ENCODE measurements around the gene STK17B.
"Not testable (repeated sequence)": the region's sequence is repeated elsewhere in the genome, so short reads cannot be mapped to it uniquely, and the experiment has no call there.

Gene STK17B

GRCh38 chr2:196205011-196205766, 33.8 kb upstream of the STK17B start:
- no peaks in the 10 kb centered on the region for H3K36me3 ChIP-seq (ENCODE audit: insufficient read depth, low read depth, low read length)
- no peak overlapping the region for H3K27ac ChIP-seq (ENCODE audit: low read length)
- no peak overlapping the region for H3K9ac ChIP-seq (ENCODE audit: low read depth, low read length)
- no peak overlapping the region for H3K4me3 ChIP-seq (ENCODE audit: low read length)
- no peaks in the 10 kb centered on the region for H3K9me3 ChIP-seq (ENCODE audit: insufficient read depth, low read depth, low read length)
- H3K4me1 ChIP-seq (ENCODE audit: insufficient read depth, low read length) = no peaks in the 10 kb centered on the region
- H3K27me3 ChIP-seq (ENCODE audit: insufficient read depth, low read length) = no peaks in the 10 kb centered on the region

GRCh38 chr2:196201229-196202009, 30.0 kb upstream of the STK17B start:
- Histone ChIP-seq H3K4me3 (ENCODE audit: low read length) (no peak overlapping the region), H3K4me1 (ENCODE audit: insufficient read depth, low read length) (no peaks in the 10 kb centered on the region), H3K36me3 (ENCODE audit: insufficient read depth, low read depth, low read length) (no peaks in the 10 kb centered on the region), H3K27me3 (ENCODE audit: insufficient read depth, low read length) (no peaks in the 10 kb centered on the region), H3K9ac (ENCODE audit: low read depth, low read length) (no peak overlapping the region), H3K9me3 (ENCODE audit: insufficient read depth, low read depth, low read length) (no peaks in the 10 kb centered on the region), H3K27ac (ENCODE audit: low read length) (no peak overlapping the region)

DNA sequence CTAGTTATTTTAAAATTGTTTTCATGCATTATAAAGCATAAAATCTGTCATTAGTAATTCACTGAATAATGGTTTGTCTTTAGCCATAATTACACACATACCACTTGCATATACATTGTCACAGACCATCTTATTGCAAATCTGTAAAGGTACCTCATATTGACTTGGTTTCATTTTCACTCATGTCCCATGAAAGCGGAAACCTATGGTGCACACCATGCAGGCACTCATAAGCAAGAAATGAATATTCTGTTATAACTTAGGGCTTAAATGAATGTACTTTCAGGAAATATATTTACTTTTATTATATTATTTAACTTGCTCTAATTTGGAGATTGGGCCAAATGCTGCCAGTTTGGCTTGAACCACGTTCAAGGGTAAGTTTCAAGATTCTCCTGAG, 29.2 kb upstream of the STK17B start:
- Histone ChIP-seq H3K9ac (ENCODE audit: low read depth, low read length) (no peak overlapping the region), H3K27ac (ENCODE audit: low read length) (no peak overlapping the region), H3K4me1 (ENCODE audit: insufficient read depth, low read length) (no peaks in the 10 kb centered on the region), H3K27me3 (ENCODE audit: insufficient read depth, low read length) (no peaks in the 10 kb centered on the region), H3K4me3 (ENCODE audit: low read length) (no peak overlapping the region), H3K36me3 (ENCODE audit: insufficient read depth, low read depth, low read length) (no peaks in the 10 kb centered on the region), H3K9me3 (ENCODE audit: insufficient read depth, low read depth, low read length) (no peaks in the 10 kb centered on the region)

- H3K36me3 ChIP-seq (ENCODE audit: insufficient read depth, low read depth, low read length) = no peaks in the 10 kb centered on the region
- H3K27ac ChIP-seq (ENCODE audit: low read length) = no peak overlapping the region
- H3K4me1 ChIP-seq (ENCODE audit: insufficient read depth, low read length) = no peaks in the 10 kb centered on the region
- no peaks in the 10 kb centered on the region for H3K9me3 ChIP-seq (ENCODE audit: insufficient read depth, low read depth, low read length)
- H3K4me3 ChIP-seq (ENCODE audit: low read length) = no peak overlapping the region
- H3K27me3 ChIP-seq (ENCODE audit: insufficient read depth, low read length) = no peaks in the 10 kb centered on the region
- no peak overlapping the region for H3K9ac ChIP-seq (ENCODE audit: low read depth, low read length)
Measured at GRCh38 chr2:196195758-196196157, 24.4 kb upstream of the STK17B start.

- Histone ChIP-seq H3K27me3 (ENCODE audit: insufficient read depth, low read length) (no peaks in the 10 kb centered on the region), H3K27ac (ENCODE audit: low read length) (no peak overlapping the region), H3K9me3 (ENCODE audit: insufficient read depth, low read depth, low read length) (no peaks in the 10 kb centered on the region), H3K9ac (ENCODE audit: low read depth, low read length) (no peak overlapping the region), H3K4me3 (ENCODE audit: low read length) (no peak overlapping the region), H3K36me3 (ENCODE audit: insufficient read depth, low read depth, low read length) (no peaks in the 10 kb centered on the region), H3K4me1 (ENCODE audit: insufficient read depth, low read length) (no peaks in the 10 kb centered on the region)
Measured at GRCh38 chr2:196195302-196195701, 23.9 kb upstream of the STK17B start.

DNA sequence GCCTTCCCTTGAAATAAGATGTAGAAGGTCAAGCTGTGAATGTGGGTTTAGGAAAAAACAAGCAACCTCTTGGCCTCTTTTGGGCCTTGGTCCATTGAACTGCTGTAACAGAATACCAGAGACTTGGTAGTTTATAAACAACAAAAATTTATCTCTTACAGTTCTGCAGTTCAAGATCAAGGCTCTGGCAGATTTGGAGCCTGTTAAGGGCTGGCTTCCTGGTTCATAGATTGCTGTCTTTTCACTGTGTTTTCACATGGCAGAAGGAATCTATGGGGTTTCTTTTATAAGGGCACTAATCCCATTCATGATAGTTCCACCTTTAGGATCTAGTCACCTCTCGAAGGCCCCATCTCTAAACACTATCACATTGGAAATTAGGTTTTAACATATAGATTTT, 20.2 kb upstream of the STK17B start:
- Histone ChIP-seq H3K9me3 (ENCODE audit: insufficient read depth, low read depth, low read length) (no peaks in the 10 kb centered on the region), H3K27ac (ENCODE audit: low read length) (no peak overlapping the region), H3K36me3 (ENCODE audit: insufficient read depth, low read depth, low read length) (no peaks in the 10 kb centered on the region), H3K27me3 (ENCODE audit: insufficient read depth, low read length) (no peaks in the 10 kb centered on the region), H3K9ac (ENCODE audit: low read depth, low read length) (no peak overlapping the region), H3K4me3 (ENCODE audit: low read length) (no peak overlapping the region), H3K4me1 (ENCODE audit: insufficient read depth, low read length) (no peaks in the 10 kb centered on the region)

- no peaks in the 10 kb centered on the region for H3K4me1 ChIP-seq (ENCODE audit: insufficient read depth, low read length)
- H3K36me3 ChIP-seq (ENCODE audit: insufficient read depth, low read depth, low read length) = no peaks in the 10 kb centered on the region
- H3K27ac ChIP-seq (ENCODE audit: low read length) = no peak overlapping the region
- no peak overlapping the region for H3K9ac ChIP-seq (ENCODE audit: low read depth, low read length)
- no peaks in the 10 kb centered on the region for H3K9me3 ChIP-seq (ENCODE audit: insufficient read depth, low read depth, low read length)
- H3K27me3 ChIP-seq (ENCODE audit: insufficient read depth, low read length) = no peaks in the 10 kb centered on the region
- H3K4me3 ChIP-seq (ENCODE audit: low read length) = no peak overlapping the region
Measured at GRCh38 chr2:196187898-196188458, 16.6 kb upstream of the STK17B start.

DNA sequence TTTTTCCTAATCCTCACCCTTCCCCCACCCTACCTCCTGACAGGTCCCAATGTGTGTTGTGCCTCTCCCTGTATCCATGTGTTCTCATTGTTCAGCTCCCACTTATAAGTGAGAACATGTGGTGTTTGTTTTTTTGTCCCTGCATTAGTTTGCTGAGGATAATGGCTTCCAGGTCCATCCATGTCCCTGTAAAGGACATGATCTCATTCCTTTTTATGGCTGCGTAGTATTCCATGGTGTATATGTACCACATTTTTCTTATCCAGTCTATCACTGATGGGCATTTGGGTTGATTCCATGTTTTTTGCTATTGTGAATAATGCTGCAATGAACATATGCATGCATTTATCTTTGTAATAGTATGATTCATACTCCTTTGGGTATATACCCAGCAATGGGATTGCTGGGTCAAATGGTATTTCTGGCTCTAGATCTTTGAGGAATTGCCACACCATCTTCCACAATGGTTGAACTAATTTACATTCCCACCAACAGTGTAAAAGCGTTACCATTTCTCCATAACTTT, 15.9 kb upstream of the STK17B start:
- H3K27me3 ChIP-seq (ENCODE audit: insufficient read depth, low read length); H3K4me3 ChIP-seq (ENCODE audit: low read length); H3K9me3 ChIP-seq (ENCODE audit: insufficient read depth, low read depth, low read length); H3K27ac ChIP-seq (ENCODE audit: low read length); H3K4me1 ChIP-seq (ENCODE audit: insufficient read depth, low read length); H3K36me3 ChIP-seq (ENCODE audit: insufficient read depth, low read depth, low read length); H3K9ac ChIP-seq (ENCODE audit: low read depth, low read length): not testable (repeated sequence)

GRCh38 chr2:196186266-196186980, 15.0 kb upstream of the STK17B start:
- no peak overlapping the region for H3K4me3 ChIP-seq (ENCODE audit: low read length)
- H3K36me3 ChIP-seq (ENCODE audit: insufficient read depth, low read depth, low read length) = no peaks in the 10 kb centered on the region
- no peak overlapping the region for H3K9ac ChIP-seq (ENCODE audit: low read depth, low read length)
- H3K27ac ChIP-seq (ENCODE audit: low read length) = no peak overlapping the region
- no peaks in the 10 kb centered on the region for H3K4me1 ChIP-seq (ENCODE audit: insufficient read depth, low read length)
- no peaks in the 10 kb centered on the region for H3K9me3 ChIP-seq (ENCODE audit: insufficient read depth, low read depth, low read length)
- H3K27me3 ChIP-seq (ENCODE audit: insufficient read depth, low read length) = no peaks in the 10 kb centered on the region

GRCh38 chr2:196184921-196185320, 13.5 kb upstream of the STK17B start:
- Histone ChIP-seq H3K9me3 (ENCODE audit: insufficient read depth, low read depth, low read length) (no peaks in the 10 kb centered on the region), H3K27me3 (ENCODE audit: insufficient read depth, low read length) (no peaks in the 10 kb centered on the region), H3K4me3 (ENCODE audit: low read length) (no peak overlapping the region), H3K36me3 (ENCODE audit: insufficient read depth, low read depth, low read length) (no peaks in the 10 kb centered on the region), H3K4me1 (ENCODE audit: insufficient read depth, low read length) (no peaks in the 10 kb centered on the region), H3K9ac (ENCODE audit: low read depth, low read length) (no peak overlapping the region), H3K27ac (ENCODE audit: low read length) (no peak overlapping the region)

DNA sequence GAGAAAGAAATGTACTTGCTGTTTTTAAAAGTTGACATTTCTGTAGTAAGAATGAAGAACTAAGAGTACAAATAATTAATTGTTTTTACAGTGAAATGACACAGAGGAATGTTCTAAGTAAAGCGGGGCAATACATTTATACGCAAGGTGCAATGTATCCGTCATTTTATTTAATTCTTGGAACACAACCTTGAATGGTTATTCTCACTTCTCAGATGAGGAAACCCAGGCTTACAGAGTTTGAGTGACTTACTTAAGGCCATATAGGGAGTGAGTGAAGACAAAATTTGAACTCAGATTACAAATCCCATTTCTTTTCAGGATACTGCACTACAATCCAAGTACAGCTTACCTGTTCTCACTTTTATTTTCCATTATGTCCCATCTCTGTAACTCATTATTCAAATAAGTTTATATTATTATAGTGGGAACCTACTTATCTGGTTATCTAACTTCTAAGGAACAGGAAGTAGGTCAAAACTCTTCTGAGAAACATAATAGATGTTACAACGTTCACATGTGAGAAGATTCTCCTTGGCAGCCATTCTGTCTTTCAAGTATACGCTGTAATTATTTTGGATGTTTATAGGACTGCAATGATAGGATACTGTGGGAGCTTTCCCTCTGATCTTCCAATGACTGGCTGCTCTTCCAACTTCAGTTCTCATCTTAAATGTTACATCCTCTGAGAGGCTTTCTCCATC, 12.3 kb upstream of the STK17B start:
- Histone ChIP-seq H3K27ac (ENCODE audit: low read length) (no peak overlapping the region), H3K4me1 (ENCODE audit: insufficient read depth, low read length) (no peaks in the 10 kb centered on the region), H3K4me3 (ENCODE audit: low read length) (no peak overlapping the region), H3K9ac (ENCODE audit: low read depth, low read length) (no peak overlapping the region), H3K36me3 (ENCODE audit: insufficient read depth, low read depth, low read length) (no peaks in the 10 kb centered on the region), H3K27me3 (ENCODE audit: insufficient read depth, low read length) (no peaks in the 10 kb centered on the region), H3K9me3 (ENCODE audit: insufficient read depth, low read depth, low read length) (no peaks in the 10 kb centered on the region)
